ENCODE data around the gene PRR20A.
"Not testable (repeated sequence)": the region's sequence is repeated elsewhere in the genome, so short reads cannot be mapped to it uniquely, and the experiment has no call there.

The PRR20A gene

DNA sequence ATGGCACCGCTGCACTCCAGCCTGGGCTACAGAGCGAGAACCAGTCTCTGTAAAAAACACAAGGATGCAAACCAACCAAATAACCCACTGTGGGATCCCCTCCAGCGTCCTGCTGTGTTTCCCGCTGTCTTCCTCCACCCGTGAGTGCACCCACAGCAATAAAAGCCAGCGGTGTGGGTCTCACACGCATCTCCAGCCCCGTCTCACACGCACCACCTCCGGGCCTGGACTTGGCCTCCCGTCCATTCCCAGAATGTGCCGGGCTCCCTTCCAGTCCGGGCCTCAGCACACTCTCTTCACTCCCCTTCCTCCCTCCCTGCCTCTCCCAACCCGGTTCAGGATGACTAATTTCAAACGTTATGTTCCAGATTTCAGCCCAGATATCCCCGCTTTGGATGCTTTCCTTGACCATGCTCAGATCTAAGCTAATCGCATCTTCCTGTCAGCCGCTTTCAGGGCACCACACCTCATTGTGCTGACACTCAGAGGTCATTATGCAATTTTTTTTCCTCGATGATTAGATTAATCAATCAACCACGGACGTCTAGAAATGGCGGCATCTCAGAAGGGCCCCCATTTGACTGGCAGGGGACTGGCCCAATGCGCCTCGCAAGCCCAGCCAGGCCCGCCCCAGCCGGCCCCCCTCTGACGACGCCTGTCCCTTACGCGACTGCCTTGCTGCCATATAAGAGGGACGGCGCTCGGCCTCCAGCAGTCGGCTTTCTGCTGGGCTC is at the start of gene PRR20A:
TSS of gene PRR20A (plus strand) at position 684 of the 734 bp plus-strand sequence. CDS start 387 bp downstream, outside the sequence.
- DNase-seq (ENCODE audit: low spot score) = not testable (repeated sequence)

DNA sequence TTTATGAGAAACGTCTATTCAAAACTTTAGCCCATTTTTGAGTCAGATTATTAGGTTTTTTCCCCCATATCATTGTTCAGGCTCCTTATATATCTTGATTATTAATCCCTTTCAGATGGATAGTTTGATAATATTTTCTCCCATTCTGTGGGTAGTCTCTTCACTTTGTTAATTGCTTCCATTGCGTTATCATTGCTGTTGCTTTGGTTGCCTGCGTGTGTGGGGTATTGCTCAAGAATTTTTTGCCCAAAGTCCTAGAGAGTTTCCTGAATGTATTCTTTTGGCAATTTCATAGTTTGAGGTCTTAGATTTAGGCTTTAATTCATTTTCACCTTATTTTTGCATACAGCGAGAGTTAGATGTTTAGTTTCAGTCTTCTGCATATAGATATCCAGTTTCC is 25.8 kb upstream of the PRR20A start:
- DNase-seq (ENCODE audit: low spot score) = no peak

- no peak for DNase-seq (ENCODE audit: low spot score)
These were observed 17.0 kb upstream of the PRR20A start for GRCh38 chr13:57123681-57124080.

DNA sequence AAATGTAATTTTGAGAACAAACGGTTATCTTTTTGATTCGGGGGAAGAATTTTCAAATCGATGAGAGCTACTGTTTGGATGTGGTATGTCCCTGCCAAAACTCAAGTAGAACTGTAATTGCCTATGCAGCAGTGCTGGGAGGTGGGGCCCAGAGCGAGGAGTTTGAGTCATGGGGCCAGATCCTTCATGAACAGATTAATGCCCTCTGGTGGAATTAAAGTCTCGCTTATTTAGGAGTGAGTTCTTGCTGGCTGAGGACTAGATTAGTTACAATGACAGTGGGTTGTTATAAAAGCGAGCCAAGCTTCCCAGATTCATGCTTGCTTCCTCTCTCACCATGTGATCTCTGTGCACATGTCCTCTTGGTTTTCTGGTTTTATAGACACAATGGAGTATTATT is 11.8 kb upstream of the PRR20A start:
- DNase-seq (ENCODE audit: low spot score) = no peak

GRCh38 chr13:57136093-57136492 is 4.6 kb upstream of the PRR20A start:
- no peak for DNase-seq (ENCODE audit: low spot score)

GRCh38 chr13:57137585-57137984 is 3.1 kb upstream of the PRR20A start:
- DNase-seq (ENCODE audit: low spot score) = no peak

DNA sequence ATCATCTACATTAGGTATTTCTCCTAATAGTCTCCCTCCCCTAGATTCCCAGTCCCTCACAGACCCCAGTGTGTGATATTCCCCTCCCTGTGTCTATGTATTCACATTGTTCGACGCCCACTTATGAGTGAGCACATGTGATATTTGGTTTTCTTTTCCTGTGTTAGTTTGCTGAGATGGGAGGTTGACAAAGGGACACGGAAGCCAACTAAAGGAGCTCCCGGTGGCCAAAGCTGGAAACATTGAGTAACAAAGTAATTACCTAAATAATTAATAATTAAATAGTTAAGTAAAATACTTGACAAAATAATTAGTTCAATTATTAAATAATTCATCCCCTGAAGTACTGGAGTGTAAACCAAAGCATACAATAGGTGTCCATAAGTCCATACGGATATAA is 1.7 kb upstream of the PRR20A start:
- DNase-seq (ENCODE audit: low spot score) = no peak

DNA sequence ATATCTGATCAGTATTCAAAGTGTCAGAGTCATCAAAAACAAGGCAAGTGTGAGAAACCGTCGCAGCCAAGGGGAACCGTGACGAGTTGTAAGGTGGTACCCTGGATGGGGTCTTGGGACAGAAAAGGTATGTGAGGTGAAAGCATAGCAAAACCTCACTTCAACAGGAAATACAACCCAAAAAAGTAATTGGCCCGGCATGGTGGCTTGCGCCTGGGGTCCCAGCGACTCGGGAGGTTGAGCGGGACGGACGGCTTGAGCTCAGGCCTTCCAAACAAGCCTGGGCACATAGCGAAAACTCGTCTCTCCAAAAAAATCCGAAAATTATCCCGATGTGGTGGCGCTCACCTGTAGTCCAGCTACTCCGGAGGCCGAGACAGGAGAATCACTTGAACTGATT is 937 bp upstream of the PRR20A start:
- DNase-seq (ENCODE audit: low spot score) = not testable (repeated sequence)

- DNase-seq (ENCODE audit: low spot score) = not testable (repeated sequence)
These were observed 6.5 kb downstream of the PRR20A start, which contains the start of gene PRR20B for GRCh38 chr13:57147188-57147587. TSS of gene PRR20B (plus strand) at chr13:57147488. CDS start at chr13:57147875, 387 bp downstream.

DNA sequence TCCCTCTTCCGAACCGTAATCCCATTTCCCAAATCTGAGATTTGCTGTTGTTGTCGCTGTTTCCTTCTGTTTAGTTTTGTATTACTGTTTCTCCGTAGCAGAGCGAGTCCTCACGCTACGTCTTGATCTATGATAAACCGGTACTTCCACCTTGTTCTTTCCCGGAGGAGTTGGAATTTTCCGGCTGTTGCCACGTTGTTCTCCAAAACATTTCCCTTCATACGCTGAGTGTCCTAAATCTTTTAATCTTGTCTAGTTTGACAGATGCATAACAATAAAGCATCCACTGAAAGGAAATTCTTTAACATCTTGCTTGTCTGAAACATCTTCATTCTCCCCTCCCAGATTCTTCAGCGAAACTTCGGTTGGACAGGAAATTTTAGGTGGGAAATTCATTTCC is 7.4 kb downstream of the PRR20A start:
- DNase-seq (ENCODE audit: low spot score) = not testable (repeated sequence)

- DNase-seq (ENCODE audit: low spot score) = not testable (repeated sequence)
These were observed 13.0 kb downstream of the PRR20A start, which contains the start of gene PRR20C for GRCh38 chr13:57153761-57154160. TSS of gene PRR20C (plus strand) at chr13:57154061. CDS start at chr13:57154448, 387 bp downstream.

DNA sequence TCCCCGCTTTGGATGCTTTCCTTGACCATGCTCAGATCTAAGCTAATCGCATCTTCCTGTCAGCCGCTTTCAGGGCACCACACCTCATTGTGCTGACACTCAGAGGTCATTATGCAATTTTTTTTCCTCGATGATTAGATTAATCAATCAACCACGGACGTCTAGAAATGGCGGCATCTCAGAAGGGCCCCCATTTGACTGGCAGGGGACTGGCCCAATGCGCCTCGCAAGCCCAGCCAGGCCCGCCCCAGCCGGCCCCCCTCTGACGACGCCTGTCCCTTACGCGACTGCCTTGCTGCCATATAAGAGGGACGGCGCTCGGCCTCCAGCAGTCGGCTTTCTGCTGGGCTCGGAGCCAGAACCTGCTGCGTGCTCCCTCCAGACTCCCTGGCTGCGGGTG is 19.6 kb downstream of the PRR20A start, which contains the start of gene PRR20D:
TSS of gene PRR20D (plus strand) at position 301 of the 400 bp plus-strand sequence. CDS start 387 bp downstream, outside the sequence.
- DNase-seq (ENCODE audit: low spot score) = not testable (repeated sequence)

GRCh38 chr13:57166897-57167296 is 26.2 kb downstream of the PRR20A start, which contains the start of gene PRR20E:
TSS of gene PRR20E (plus strand) at chr13:57167197. CDS start at chr13:57167584, 387 bp downstream.
- not testable (repeated sequence) for DNase-seq (ENCODE audit: low spot score)

DNA sequence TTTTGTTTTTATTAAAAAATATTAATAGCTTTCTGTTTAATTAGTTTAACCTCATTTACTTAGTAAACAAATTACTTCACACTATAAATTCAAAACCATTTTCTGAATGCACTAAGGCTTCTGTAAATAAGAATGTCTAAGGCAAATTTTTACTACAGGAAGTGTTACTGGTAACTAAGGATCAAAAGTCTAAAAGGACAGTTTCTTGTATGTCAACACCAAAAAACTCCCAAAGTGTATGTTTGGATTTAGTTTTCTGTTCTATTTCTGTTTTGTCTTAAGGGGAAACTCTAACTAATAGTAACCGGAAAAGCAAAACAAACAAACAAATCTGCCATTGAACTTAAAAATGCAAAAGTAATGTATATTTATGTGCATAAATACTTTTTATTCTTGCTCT is 50.9 kb downstream of the PRR20A start:
- no peak for DNase-seq (ENCODE audit: low spot score)

Data from hepatic stellate cell (primary cell).